WTC11 (cell line): ENCODE data around the gene TXNIP. TPM values are rescaled to one million over a fixed set of nuclear protein-coding genes. Genes with fewer than 3 reads are reported as not detected.

Experiments
- ATAC-seq: fragments of 200-7000 bp; cut with Tn5 transposase; 2 replicates; pipeline ENCODE4 v1.10.0; 2021; ENCODE audit warnings: mild to moderate bottlenecking, moderate library complexity
- CTCF ChIA-PET: fragments of 300-600 bp; sonication (Branson Sonifier 250); formaldehyde crosslinking; loops from one replicate; lab custom pipeline; 2021; ENCODE audit warnings: antibody characterized with exemption; lab: Charles Lee
- POLR2A ChIA-PET: fragments of 350-600 bp; sonication (Branson Sonifier 250); formaldehyde crosslinking; loops from one replicate; lab custom pipeline; 2021; ENCODE audit warnings: antibody characterized with exemption; lab: Charles Lee
- DNase-seq: peaks from one replicate; pipeline ENCODE4 v3.0.0; 2021; ENCODE audit warnings: low spot score
- H3K27ac Mint-ChIP-seq: 2 replicates; pipeline ENCODE4 v1.8.0; 2021; ENCODE audit warnings: mixed read lengths
- H3K27me3 Mint-ChIP-seq: 2 replicates; pipeline ENCODE4 v1.8.0; 2021; ENCODE audit warnings: low read depth, mild to moderate bottlenecking, moderate library complexity, mixed read lengths
- H3K36me3 Mint-ChIP-seq: 2 replicates; pipeline ENCODE4 v1.8.0; 2021; ENCODE audit warnings: mixed read lengths
- H3K4me1 Mint-ChIP-seq: 2 replicates; pipeline ENCODE4 v1.8.0; 2022; ENCODE audit warnings: mixed read lengths
- H3K4me3 Mint-ChIP-seq: 2 replicates; pipeline ENCODE4 v1.8.0; 2021; ENCODE audit warnings: mild to moderate bottlenecking, moderate library complexity, mixed read lengths
- H3K9me3 Mint-ChIP-seq: 2 replicates; pipeline ENCODE4 v1.8.0; 2021; ENCODE audit warnings: mixed read lengths
- ATF1 ChIP-seq: sonication (generic); formaldehyde crosslinking; IDR thresholded peaks from 2 replicates; pipeline ENCODE4 v1.8.1; 2023; ENCODE audit warnings: mild to moderate bottlenecking, moderate library complexity, missing genetic modification reagents
- EMX1 ChIP-seq: fragments of 250-450 bp; sonication (Bioruptor Pico); IDR thresholded peaks from 2 replicates; pipeline ENCODE4 v1.8.0; 2021; ENCODE audit warnings: mild to moderate bottlenecking
- GRHL2 ChIP-seq: fragments of 250-450 bp; sonication (Bioruptor Pico); IDR thresholded peaks from 2 replicates; pipeline ENCODE4 v1.8.0; 2022; ENCODE audit warnings: mild to moderate bottlenecking, moderate library complexity; ENCODE audit not compliant: insufficient replicate concordance, severe bottlenecking
- KAT7 ChIP-seq: sonication (generic); formaldehyde crosslinking; IDR thresholded peaks from 2 replicates; pipeline ENCODE4 v1.8.1; 2023; ENCODE audit warnings: missing genetic modification reagents, mild to moderate bottlenecking, borderline replicate concordance
- ZNF138 ChIP-seq: sonication (generic); formaldehyde crosslinking; conservative IDR thresholded peaks from 2 replicates; pipeline ENCODE4 v1.8.1; 2022; ENCODE audit warnings: mild to moderate bottlenecking, moderate library complexity, missing genetic modification reagents
- ZNF416 ChIP-seq: fragments of 250-450 bp; sonication (Bioruptor Pico); IDR thresholded peaks from 2 replicates; pipeline ENCODE4 v1.9.0; 2021; ENCODE audit warnings: mild to moderate bottlenecking, inconsistent platforms
- total RNA-seq: library from RNA; stranded (reverse); gene quantifications from 3 replicates; pipeline ENCODE4 v1.2.3, GENCODE V29; 2021
- TF ChIP-seq, protein P1 (sequence below): sonication (generic); formaldehyde crosslinking; IDR thresholded peaks from 2 replicates; pipeline ENCODE4 v1.8.0; 2022; ENCODE audit warnings: mild to moderate bottlenecking, missing genetic modification reagents
- TF ChIP-seq, protein P2 (sequence below): fragments of 250-450 bp; sonication (Bioruptor Pico); IDR thresholded peaks from 2 replicates; pipeline ENCODE4 v1.9.0; 2021; ENCODE audit warnings: mild to moderate bottlenecking
- TF ChIP-seq, protein P3 (sequence below): sonication (generic); formaldehyde crosslinking; IDR thresholded peaks from 2 replicates; pipeline ENCODE4 v1.8.1; 2023; ENCODE audit warnings: mild to moderate bottlenecking, missing genetic modification reagents
- TF ChIP-seq, protein P4 (sequence below): sonication (generic); formaldehyde crosslinking; IDR thresholded peaks from 2 replicates; pipeline ENCODE4 v1.8.0; 2022; ENCODE audit warnings: mild to moderate bottlenecking, missing genetic modification reagents
- TF ChIP-seq, protein P5 (sequence below): sonication (generic); formaldehyde crosslinking; IDR thresholded peaks from 2 replicates; pipeline ENCODE4 v1.8.1; 2022; ENCODE audit warnings: mild to moderate bottlenecking, missing genetic modification reagents, moderate library complexity, borderline replicate concordance
- TF ChIP-seq, protein P6 (sequence below): sonication (generic); formaldehyde crosslinking; IDR thresholded peaks from 2 replicates; pipeline ENCODE4 v1.8.1; 2022; ENCODE audit warnings: missing genetic modification reagents, borderline replicate concordance
- TF ChIP-seq, protein P7 (sequence below): sonication (generic); formaldehyde crosslinking; IDR thresholded peaks from 2 replicates; pipeline ENCODE4 v1.8.0; 2022; ENCODE audit warnings: missing genetic modification reagents
- TF ChIP-seq, protein P8 (sequence below): sonication (generic); formaldehyde crosslinking; conservative IDR thresholded peaks from 2 replicates; pipeline ENCODE4 v1.8.1; 2022; ENCODE audit warnings: mild to moderate bottlenecking, missing genetic modification reagents
- TF ChIP-seq, protein P9 (sequence below): sonication (generic); formaldehyde crosslinking; IDR thresholded peaks from 2 replicates; pipeline ENCODE4 v1.8.1; 2023; ENCODE audit warnings: mild to moderate bottlenecking, missing genetic modification reagents

The TXNIP gene
- total RNA-seq, 1 experiment from 2014 or later: 56.7 TPM

DNA sequence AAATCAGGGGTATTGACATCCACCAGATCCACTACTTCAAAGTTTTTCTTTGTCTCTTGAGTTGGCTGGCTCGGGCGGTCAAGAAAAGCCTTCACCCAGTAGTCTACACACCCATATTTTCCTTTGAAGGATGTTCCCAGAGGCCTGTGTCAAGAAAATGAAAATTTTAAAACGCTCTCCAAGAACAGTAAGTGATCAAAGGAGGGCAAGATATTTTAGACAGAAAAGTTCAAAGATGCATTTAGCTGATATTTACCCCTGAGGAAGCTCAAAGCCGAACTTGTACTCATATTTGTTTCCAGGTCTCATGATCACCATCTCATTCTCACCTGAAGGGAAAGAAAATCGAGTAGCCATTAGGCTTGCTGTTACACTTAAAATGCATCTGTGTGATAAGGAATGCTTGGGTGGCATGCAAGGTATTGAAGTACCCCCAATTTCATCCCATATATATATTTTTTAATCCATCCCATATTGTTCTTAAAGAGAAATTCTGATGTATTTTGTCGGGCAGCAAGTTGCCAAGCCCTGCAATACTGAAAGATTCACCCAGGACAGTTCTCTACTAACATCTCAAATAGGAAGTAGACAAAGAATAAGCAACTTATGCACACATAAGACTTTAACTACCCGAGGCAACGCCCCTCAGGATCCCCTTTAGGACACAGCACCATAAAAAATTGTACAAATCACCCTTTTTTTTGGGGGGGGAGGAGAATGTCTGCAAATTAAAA, 1.1 kb downstream of the TXNIP start:
- Mint-ChIP-seq H3K36me3 (peaks cover 41% of the 10 kb centered on the region), H3K27me3 (no peaks in the 10 kb centered on the region), H3K9me3 (no peaks in the 10 kb centered on the region), H3K4me3 (peak overlapping the region; percentile 98), H3K4me1 (peaks cover 77% of the 10 kb centered on the region), H3K27ac (peak overlapping the region; percentile 97)
- POLR2A ChIA-PET: interaction anchor here (1.1 to 1.2 kb wide), 2 partner anchors 15 to 37 kb away, joined by 3 read pairs; partner anchors contain the start of gene LIX1L
- DNase-seq (no peak), ATAC-seq (no peak)
- TF ChIP-seq, protein P1, sequence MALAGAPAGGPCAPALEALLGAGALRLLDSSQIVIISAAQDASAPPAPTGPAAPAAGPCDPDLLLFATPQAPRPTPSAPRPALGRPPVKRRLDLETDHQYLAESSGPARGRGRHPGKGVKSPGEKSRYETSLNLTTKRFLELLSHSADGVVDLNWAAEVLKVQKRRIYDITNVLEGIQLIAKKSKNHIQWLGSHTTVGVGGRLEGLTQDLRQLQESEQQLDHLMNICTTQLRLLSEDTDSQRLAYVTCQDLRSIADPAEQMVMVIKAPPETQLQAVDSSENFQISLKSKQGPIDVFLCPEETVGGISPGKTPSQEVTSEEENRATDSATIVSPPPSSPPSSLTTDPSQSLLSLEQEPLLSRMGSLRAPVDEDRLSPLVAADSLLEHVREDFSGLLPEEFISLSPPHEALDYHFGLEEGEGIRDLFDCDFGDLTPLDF (CRISPR knock-in tag): no peak
- TF ChIP-seq ZNF416 (CRISPR knock-in tag): no peak
- TF ChIP-seq, protein P2, sequence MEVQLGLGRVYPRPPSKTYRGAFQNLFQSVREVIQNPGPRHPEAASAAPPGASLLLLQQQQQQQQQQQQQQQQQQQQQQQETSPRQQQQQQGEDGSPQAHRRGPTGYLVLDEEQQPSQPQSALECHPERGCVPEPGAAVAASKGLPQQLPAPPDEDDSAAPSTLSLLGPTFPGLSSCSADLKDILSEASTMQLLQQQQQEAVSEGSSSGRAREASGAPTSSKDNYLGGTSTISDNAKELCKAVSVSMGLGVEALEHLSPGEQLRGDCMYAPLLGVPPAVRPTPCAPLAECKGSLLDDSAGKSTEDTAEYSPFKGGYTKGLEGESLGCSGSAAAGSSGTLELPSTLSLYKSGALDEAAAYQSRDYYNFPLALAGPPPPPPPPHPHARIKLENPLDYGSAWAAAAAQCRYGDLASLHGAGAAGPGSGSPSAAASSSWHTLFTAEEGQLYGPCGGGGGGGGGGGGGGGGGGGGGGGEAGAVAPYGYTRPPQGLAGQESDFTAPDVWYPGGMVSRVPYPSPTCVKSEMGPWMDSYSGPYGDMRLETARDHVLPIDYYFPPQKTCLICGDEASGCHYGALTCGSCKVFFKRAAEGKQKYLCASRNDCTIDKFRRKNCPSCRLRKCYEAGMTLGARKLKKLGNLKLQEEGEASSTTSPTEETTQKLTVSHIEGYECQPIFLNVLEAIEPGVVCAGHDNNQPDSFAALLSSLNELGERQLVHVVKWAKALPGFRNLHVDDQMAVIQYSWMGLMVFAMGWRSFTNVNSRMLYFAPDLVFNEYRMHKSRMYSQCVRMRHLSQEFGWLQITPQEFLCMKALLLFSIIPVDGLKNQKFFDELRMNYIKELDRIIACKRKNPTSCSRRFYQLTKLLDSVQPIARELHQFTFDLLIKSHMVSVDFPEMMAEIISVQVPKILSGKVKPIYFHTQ: no peak
- TF ChIP-seq, protein P3, sequence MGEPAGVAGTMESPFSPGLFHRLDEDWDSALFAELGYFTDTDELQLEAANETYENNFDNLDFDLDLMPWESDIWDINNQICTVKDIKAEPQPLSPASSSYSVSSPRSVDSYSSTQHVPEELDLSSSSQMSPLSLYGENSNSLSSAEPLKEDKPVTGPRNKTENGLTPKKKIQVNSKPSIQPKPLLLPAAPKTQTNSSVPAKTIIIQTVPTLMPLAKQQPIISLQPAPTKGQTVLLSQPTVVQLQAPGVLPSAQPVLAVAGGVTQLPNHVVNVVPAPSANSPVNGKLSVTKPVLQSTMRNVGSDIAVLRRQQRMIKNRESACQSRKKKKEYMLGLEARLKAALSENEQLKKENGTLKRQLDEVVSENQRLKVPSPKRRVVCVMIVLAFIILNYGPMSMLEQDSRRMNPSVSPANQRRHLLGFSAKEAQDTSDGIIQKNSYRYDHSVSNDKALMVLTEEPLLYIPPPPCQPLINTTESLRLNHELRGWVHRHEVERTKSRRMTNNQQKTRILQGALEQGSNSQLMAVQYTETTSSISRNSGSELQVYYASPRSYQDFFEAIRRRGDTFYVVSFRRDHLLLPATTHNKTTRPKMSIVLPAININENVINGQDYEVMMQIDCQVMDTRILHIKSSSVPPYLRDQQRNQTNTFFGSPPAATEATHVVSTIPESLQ: no peak
- TF ChIP-seq, protein P4, sequence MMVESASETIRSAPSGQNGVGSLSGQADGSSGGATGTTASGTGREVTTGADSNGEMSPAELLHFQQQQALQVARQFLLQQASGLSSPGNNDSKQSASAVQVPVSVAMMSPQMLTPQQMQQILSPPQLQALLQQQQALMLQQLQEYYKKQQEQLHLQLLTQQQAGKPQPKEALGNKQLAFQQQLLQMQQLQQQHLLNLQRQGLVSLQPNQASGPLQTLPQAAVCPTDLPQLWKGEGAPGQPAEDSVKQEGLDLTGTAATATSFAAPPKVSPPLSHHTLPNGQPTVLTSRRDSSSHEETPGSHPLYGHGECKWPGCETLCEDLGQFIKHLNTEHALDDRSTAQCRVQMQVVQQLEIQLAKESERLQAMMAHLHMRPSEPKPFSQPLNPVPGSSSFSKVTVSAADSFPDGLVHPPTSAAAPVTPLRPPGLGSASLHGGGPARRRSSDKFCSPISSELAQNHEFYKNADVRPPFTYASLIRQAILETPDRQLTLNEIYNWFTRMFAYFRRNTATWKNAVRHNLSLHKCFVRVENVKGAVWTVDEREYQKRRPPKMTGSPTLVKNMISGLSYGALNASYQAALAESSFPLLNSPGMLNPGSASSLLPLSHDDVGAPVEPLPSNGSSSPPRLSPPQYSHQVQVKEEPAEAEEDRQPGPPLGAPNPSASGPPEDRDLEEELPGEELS (CRISPR knock-in tag): no peak
- TF ChIP-seq, protein P5, sequence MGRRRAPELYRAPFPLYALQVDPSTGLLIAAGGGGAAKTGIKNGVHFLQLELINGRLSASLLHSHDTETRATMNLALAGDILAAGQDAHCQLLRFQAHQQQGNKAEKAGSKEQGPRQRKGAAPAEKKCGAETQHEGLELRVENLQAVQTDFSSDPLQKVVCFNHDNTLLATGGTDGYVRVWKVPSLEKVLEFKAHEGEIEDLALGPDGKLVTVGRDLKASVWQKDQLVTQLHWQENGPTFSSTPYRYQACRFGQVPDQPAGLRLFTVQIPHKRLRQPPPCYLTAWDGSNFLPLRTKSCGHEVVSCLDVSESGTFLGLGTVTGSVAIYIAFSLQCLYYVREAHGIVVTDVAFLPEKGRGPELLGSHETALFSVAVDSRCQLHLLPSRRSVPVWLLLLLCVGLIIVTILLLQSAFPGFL (CRISPR knock-in tag): no peak
- no peak for TF ChIP-seq GRHL2 (CRISPR knock-in tag)
- no peak for TF ChIP-seq ZNF138 (CRISPR knock-in tag)
- TF ChIP-seq, protein P6, sequence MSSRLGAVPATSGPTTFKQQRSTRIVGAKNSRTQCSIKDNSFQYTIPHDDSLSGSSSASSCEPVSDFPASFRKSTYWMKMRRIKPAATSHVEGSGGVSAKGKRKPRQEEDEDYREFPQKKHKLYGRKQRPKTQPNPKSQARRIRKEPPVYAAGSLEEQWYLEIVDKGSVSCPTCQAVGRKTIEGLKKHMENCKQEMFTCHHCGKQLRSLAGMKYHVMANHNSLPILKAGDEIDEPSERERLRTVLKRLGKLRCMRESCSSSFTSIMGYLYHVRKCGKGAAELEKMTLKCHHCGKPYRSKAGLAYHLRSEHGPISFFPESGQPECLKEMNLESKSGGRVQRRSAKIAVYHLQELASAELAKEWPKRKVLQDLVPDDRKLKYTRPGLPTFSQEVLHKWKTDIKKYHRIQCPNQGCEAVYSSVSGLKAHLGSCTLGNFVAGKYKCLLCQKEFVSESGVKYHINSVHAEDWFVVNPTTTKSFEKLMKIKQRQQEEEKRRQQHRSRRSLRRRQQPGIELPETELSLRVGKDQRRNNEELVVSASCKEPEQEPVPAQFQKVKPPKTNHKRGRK (CRISPR knock-in tag): no peak
- TF ChIP-seq, protein P7, sequence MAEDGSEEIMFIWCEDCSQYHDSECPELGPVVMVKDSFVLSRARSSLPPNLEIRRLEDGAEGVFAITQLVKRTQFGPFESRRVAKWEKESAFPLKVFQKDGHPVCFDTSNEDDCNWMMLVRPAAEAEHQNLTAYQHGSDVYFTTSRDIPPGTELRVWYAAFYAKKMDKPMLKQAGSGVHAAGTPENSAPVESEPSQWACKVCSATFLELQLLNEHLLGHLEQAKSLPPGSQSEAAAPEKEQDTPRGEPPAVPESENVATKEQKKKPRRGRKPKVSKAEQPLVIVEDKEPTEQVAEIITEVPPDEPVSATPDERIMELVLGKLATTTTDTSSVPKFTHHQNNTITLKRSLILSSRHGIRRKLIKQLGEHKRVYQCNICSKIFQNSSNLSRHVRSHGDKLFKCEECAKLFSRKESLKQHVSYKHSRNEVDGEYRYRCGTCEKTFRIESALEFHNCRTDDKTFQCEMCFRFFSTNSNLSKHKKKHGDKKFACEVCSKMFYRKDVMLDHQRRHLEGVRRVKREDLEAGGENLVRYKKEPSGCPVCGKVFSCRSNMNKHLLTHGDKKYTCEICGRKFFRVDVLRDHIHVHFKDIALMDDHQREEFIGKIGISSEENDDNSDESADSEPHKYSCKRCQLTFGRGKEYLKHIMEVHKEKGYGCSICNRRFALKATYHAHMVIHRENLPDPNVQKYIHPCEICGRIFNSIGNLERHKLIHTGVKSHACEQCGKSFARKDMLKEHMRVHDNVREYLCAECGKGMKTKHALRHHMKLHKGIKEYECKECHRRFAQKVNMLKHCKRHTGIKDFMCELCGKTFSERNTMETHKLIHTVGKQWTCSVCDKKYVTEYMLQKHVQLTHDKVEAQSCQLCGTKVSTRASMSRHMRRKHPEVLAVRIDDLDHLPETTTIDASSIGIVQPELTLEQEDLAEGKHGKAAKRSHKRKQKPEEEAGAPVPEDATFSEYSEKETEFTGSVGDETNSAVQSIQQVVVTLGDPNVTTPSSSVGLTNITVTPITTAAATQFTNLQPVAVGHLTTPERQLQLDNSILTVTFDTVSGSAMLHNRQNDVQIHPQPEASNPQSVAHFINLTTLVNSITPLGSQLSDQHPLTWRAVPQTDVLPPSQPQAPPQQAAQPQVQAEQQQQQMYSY (CRISPR knock-in tag): no peak
- no peak for TF ChIP-seq KAT7 (CRISPR knock-in tag)
- TF ChIP-seq, protein P8, sequence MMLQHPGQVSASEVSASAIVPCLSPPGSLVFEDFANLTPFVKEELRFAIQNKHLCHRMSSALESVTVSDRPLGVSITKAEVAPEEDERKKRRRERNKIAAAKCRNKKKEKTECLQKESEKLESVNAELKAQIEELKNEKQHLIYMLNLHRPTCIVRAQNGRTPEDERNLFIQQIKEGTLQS (CRISPR knock-in tag): no peak
- no peak for TF ChIP-seq ATF1 (CRISPR knock-in tag)
- TF ChIP-seq EMX1 (CRISPR knock-in tag): no peak
- TF ChIP-seq, protein P9, sequence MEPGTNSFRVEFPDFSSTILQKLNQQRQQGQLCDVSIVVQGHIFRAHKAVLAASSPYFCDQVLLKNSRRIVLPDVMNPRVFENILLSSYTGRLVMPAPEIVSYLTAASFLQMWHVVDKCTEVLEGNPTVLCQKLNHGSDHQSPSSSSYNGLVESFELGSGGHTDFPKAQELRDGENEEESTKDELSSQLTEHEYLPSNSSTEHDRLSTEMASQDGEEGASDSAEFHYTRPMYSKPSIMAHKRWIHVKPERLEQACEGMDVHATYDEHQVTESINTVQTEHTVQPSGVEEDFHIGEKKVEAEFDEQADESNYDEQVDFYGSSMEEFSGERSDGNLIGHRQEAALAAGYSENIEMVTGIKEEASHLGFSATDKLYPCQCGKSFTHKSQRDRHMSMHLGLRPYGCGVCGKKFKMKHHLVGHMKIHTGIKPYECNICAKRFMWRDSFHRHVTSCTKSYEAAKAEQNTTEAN (CRISPR knock-in tag): no peak
- CTCF ChIA-PET: interaction anchor here (1.3 to 3.4 kb wide), 3 partner anchors 16 to 19 kb away, joined by 3 to 14 read pairs (median 7); no protein-coding TSS in a partner anchor
